OCI-LY1 (cell line): ENCODE data around the gene SPOP.

Source experiments
- H2AFZ ChIP-seq: fragments of 200-600 bp; sonication (generic), shearing (Covaris generic); 2 replicates; pipeline ENCODE4 v1.6.0; 2014; ENCODE audit warnings: antibody characterized with exemption, mild to moderate bottlenecking, low read length
- H3F3A ChIP-seq: fragments of 200-600 bp; sonication (generic), shearing (Covaris generic); 2 replicates; pipeline ENCODE4 v1.6.0; 2014; ENCODE audit warnings: mild to moderate bottlenecking, antibody characterized with exemption, low read length, moderate library complexity; ENCODE audit not compliant: insufficient read depth
- H3K27ac ChIP-seq: fragments of 200-600 bp; sonication (generic); 2 replicates; pipeline ENCODE4 v1.5.1; 2014; ENCODE audit warnings: low read length, mixed run types, mild to moderate bottlenecking, low read depth; ENCODE audit not compliant: poor library complexity, severe bottlenecking
- H3K27me3 ChIP-seq: fragments of 200-600 bp; sonication (generic); 2 replicates; pipeline ENCODE4 v1.6.0; 2014; ENCODE audit warnings: antibody characterized with exemption, mild to moderate bottlenecking, low read length, moderate library complexity; ENCODE audit not compliant: insufficient read depth
- H3K36me3 ChIP-seq: fragments of 200-600 bp; sonication (generic); 2 replicates; pipeline ENCODE4 v1.6.1; 2014; ENCODE audit warnings: mild to moderate bottlenecking, antibody characterized with exemption, low read length, moderate library complexity, mixed read lengths; ENCODE audit not compliant: insufficient read depth
- H3K4me1 ChIP-seq: fragments of 200-600 bp; sonication (generic); 2 replicates; pipeline ENCODE4 v1.5.1; 2014; ENCODE audit warnings: mild to moderate bottlenecking, low read length, moderate library complexity; ENCODE audit not compliant: insufficient read depth, severe bottlenecking
- H3K4me2 ChIP-seq: fragments of 200-600 bp; sonication (generic), shearing (Covaris generic); 2 replicates; pipeline ENCODE4 v1.6.1; 2014; ENCODE audit warnings: low read length
- H3K4me3 ChIP-seq: fragments of 200-600 bp; sonication (generic); 2 replicates; pipeline ENCODE4 v1.5.1; 2014; ENCODE audit warnings: low read length, low read depth, mild to moderate bottlenecking, mixed read lengths; ENCODE audit not compliant: poor library complexity, severe bottlenecking
- H3K79me2 ChIP-seq: fragments of 200-600 bp; shearing (Covaris generic); 2 replicates; pipeline ENCODE4 v1.6.1; 2016; ENCODE audit warnings: mixed run types, low read length, mixed read lengths; ENCODE audit not compliant: insufficient read depth
- H3K9ac ChIP-seq: fragments of 200-600 bp; sonication (generic), shearing (Covaris generic); 2 replicates; pipeline ENCODE4 v1.6.1; 2014; ENCODE audit warnings: mild to moderate bottlenecking, low read length, mixed read lengths
- H3K9me2 ChIP-seq: fragments of 200-600 bp; sonication (generic), shearing (Covaris generic); 2 replicates; pipeline ENCODE4 v1.6.1; 2014; ENCODE audit warnings: low read depth, mild to moderate bottlenecking, low read length, mixed read lengths
- H3K9me3 ChIP-seq: fragments of 200-600 bp; shearing (Covaris generic); 2 replicates; pipeline ENCODE4 v1.6.1; 2014; ENCODE audit warnings: low read length, mixed read lengths
- H4K20me1 ChIP-seq: fragments of 200-600 bp; sonication (generic), shearing (Covaris generic); 2 replicates; pipeline ENCODE4 v1.6.0; 2016; ENCODE audit warnings: mild to moderate bottlenecking, low read length; ENCODE audit not compliant: insufficient read depth
- CTCF ChIP-seq: fragments of 200-600 bp; sonication (generic), shearing (Covaris generic); IDR thresholded peaks from 2 replicates; pipeline ENCODE4 v1.5.1; 2017; ENCODE audit warnings: mild to moderate bottlenecking, antibody characterized with exemption, low read length, moderate library complexity, mixed read lengths
- EZH2 ChIP-seq: fragments of 200-600 bp; sonication (generic), shearing (Covaris generic); IDR thresholded peaks from 2 replicates; pipeline ENCODE4 v1.8.0; 2017; ENCODE audit warnings: borderline replicate concordance, mixed run types, mild to moderate bottlenecking, antibody characterized with exemption, low read length, moderate library complexity, mixed read lengths

SPOP gene

DNA sequence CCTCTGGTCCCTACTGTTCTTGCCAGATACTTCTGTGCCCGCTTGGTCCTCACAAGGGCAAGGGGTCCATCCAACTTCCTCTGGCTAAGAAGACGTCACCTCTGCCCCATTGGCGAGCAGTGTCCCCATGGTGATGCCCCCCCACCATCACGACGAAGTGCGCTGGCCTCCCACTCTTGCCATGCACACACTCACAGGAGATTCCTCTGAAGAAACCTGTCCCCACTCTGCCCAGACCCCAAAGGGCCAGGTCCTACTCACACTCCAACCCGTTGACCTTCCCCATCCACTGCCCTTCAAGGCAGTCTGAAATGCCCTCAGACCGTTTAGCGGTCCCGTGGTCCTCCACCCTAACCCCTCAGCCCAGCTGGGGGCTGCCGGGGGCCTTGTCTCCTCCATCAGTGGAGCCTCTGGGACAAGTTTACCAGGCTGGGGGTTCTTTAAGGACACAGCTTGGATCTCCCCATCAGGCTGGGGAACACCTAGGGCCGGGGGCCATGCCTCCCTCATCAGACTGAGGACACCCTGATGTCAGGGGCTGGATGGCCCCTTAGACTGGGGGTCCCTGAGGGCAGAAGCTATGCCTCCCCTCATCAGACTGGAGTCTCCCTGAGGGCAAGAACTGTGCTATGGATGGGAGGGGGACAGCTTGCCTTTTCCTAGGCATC, 95.7 kb downstream of the SPOP start:
- TF ChIP-seq CTCF (no peak), EZH2 (no peak)
- H3K9me3 ChIP-seq = no peaks in the 10 kb centered on the region
- peaks cover 8% of the 10 kb centered on the region; the same call in 1 of the 2 replicates for H3K27me3 ChIP-seq

GRCh38 chr17:49581648-49581998, 96.3 kb downstream of the SPOP start:
- H3K79me2 ChIP-seq = no peaks in the 10 kb centered on the region
- H3K36me3 ChIP-seq = no peaks in the 10 kb centered on the region
- H3K9me3 ChIP-seq = no peaks in the 10 kb centered on the region
- H3K27ac ChIP-seq = no peak overlapping the region
- H3K4me3 ChIP-seq = no peak overlapping the region
- no peak overlapping the region for H2AFZ ChIP-seq
- H3K4me2 ChIP-seq = no peak overlapping the region
- H3K9ac ChIP-seq = no peak overlapping the region
- H3K9me2 ChIP-seq = no peaks in the 10 kb centered on the region
- H3K27me3 ChIP-seq = peaks cover 8% of the 10 kb centered on the region; the same call in 1 of the 2 replicates
- H4K20me1 ChIP-seq = no peaks in the 10 kb centered on the region
- H3K4me1 ChIP-seq = peaks cover under 1% of the 10 kb centered on the region
- H3F3A ChIP-seq = no peaks in the 10 kb centered on the region
- TF ChIP-seq EZH2 (no peak), CTCF (no peak)

More for the DNA sequence above, 95.7 kb downstream of the SPOP start:
- no peak overlapping the region for H3K4me2 ChIP-seq
- no peak overlapping the region for H2AFZ ChIP-seq
- H3K27ac ChIP-seq = no peak overlapping the region
- no peaks in the 10 kb centered on the region for H3K79me2 ChIP-seq
- H4K20me1 ChIP-seq = no peaks in the 10 kb centered on the region
- no peaks in the 10 kb centered on the region for H3F3A ChIP-seq
- H3K36me3 ChIP-seq = no peaks in the 10 kb centered on the region
- no peaks in the 10 kb centered on the region for H3K9me2 ChIP-seq
- H3K9ac ChIP-seq = no peak overlapping the region
- no peaks in the 10 kb centered on the region for H3K4me1 ChIP-seq
- H3K4me3 ChIP-seq = no peak overlapping the region

DNA sequence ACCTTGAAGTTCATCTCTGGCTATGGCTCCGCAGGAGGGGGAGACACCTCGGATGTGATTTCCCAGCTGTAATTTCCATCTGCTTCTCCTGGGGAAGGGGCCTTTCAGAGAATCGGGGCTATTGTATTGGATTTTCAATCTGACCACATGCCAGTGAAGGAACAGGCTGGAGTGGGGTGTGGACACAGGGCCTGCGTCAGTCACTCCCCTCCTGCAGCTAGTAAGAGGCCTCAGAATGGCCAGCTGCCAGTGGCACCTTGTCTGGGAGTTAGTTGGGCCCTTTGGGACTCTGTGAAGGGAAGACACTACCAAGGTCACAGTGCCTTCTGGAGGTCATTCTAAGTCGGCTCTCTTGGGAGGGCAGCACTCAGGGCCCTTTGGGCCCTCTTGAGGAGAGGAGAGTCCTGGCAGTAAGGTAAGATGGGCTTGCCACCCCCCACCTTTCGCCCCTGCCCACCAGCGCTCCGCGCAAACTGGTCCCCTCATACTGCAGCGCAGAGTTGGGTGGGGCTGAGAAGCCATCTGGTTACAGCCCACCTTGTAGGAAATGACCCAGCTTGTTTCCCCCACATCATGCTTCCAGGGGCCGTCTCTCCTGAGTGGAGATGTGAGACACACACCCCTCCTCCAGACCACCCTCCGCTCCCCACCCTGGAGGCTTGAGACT, 96.8 kb downstream of the SPOP start:
- Histone ChIP-seq H3F3A (no peaks in the 10 kb centered on the region), H3K4me1 (peaks cover 6% of the 10 kb centered on the region), H3K9me3 (no peaks in the 10 kb centered on the region), H4K20me1 (no peaks in the 10 kb centered on the region), H3K4me3 (no peak overlapping the region), H3K36me3 (no peaks in the 10 kb centered on the region), H3K9me2 (no peaks in the 10 kb centered on the region), H3K27me3 (peaks cover 11% of the 10 kb centered on the region), H3K4me2 (no peak overlapping the region), H2AFZ (no peak overlapping the region), H3K79me2 (no peaks in the 10 kb centered on the region), H3K27ac (no peak overlapping the region), H3K9ac (no peak overlapping the region)
- TF ChIP-seq CTCF (no peak), EZH2 (no peak)
